Measurements from ENCODE around the gene BRPF3. TPM values are rescaled to one million over a fixed set of nuclear protein-coding genes. Genes with fewer than 3 reads are reported as not detected.

BRPF3 gene
- total and polyA plus RNA-seq, 11 donors: 8.2 to 29.1 (median 17.6) TPM

GRCh38 chr6:36235862-36236261 lies 39.3 kb downstream of the BRPF3 start:
- intact Hi-C loops (cut with DNase I): no loop called here
- no peak for ATAC-seq
- Histone ChIP-seq H3K27ac (no peak overlapping the region), H3K36me3 (peaks cover 0 to 31% (median 27%) of the 10 kb centered on the region in 9 donors), H3K4me3 (no peak overlapping the region), H3K4me1 (no peaks in the 10 kb centered on the region), H3K27me3 (no peaks in the 10 kb centered on the region), H3K9me3 (no peaks in the 10 kb centered on the region)
- TF ChIP-seq POLR2A (IDR thresholded peaks at IDR 0.05): no peak
- TF ChIP-seq, protein P1, sequence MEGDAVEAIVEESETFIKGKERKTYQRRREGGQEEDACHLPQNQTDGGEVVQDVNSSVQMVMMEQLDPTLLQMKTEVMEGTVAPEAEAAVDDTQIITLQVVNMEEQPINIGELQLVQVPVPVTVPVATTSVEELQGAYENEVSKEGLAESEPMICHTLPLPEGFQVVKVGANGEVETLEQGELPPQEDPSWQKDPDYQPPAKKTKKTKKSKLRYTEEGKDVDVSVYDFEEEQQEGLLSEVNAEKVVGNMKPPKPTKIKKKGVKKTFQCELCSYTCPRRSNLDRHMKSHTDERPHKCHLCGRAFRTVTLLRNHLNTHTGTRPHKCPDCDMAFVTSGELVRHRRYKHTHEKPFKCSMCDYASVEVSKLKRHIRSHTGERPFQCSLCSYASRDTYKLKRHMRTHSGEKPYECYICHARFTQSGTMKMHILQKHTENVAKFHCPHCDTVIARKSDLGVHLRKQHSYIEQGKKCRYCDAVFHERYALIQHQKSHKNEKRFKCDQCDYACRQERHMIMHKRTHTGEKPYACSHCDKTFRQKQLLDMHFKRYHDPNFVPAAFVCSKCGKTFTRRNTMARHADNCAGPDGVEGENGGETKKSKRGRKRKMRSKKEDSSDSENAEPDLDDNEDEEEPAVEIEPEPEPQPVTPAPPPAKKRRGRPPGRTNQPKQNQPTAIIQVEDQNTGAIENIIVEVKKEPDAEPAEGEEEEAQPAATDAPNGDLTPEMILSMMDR (IDR thresholded peaks at IDR 0.05): no peak
- 95 to 97% (median 97%) methylated on average over 17 of the region's 17 CpGs for WGBS, 4 donors
- no peak for DNase-seq

DNA sequence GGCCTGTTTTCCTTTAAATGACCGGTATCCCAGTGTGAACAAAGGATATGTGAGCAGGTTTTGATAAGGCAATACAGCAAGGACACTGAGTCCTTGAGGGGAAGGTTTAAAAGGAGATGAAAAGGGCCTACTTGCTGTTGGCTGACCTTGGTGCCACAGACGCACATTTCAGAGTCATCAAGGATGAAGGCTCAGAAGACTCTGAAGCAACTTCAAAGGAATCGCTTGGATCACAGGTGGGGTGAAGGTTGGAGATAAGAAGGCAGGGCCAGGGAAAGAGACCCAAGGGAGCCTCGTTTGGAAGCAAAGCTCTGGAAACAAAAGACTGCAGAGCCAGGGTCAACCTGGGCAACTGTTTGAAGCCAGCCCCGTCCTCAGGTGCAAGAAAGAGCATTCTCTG lies 43.2 kb downstream of the BRPF3 start:
- 58 to 80% (median 70%) methylated on average over 5 of the region's 5 CpGs for WGBS, 4 donors
- Histone ChIP-seq H3K4me1 (peaks cover 0 to 6% (median 0%) of the 10 kb centered on the region in 12 donors), H3K27ac (no peak overlapping the region), H3K27me3 (no peaks in the 10 kb centered on the region), H3K9me3 (no peaks in the 10 kb centered on the region), H3K36me3 (no peaks in the 10 kb centered on the region), H3K4me3 (no peak overlapping the region)
- TF ChIP-seq, protein P1 (IDR thresholded peaks at IDR 0.05): no peak
- no peak for TF ChIP-seq POLR2A (IDR thresholded peaks at IDR 0.05)
- ATAC-seq (no peak), DNase-seq (no peak)
- intact Hi-C loops (cut with DNase I): no loop called here

DNA sequence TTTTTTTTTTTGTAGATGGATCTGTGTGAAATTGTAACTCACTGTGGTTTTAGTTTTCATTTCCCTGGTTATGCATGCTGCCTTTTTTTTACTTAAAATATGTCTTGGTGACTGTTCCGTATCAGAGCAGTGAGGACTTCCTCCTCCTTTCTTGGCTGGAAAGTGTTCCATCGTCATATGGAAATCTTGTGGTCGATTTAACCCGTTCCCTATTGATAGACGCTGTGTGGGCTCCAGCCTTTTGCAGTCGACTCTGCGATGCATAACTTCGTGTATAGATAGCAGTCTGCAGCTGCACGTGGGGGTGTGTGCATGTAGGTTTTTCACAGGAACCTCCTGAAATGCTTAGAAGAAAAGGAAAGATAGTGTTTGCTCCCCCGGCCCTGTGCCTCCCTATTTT lies 45.2 kb downstream of the BRPF3 start:
- Histone ChIP-seq H3K27me3 (no peaks in the 10 kb centered on the region), H3K4me3 (no peak overlapping the region), H3K36me3 (no peaks in the 10 kb centered on the region), H3K27ac (no peak overlapping the region), H3K9me3 (no peaks in the 10 kb centered on the region), H3K4me1 (peaks cover 0 to 13% (median 0%) of the 10 kb centered on the region in 12 donors)
- intact Hi-C loops (cut with DNase I): no loop called here
- no peak for DNase-seq
- no peak for ATAC-seq
- no peak for TF ChIP-seq POLR2A (IDR thresholded peaks at IDR 0.05)
- TF ChIP-seq, protein P1 (IDR thresholded peaks at IDR 0.05): no peak
- 36 to 50% (median 44%) methylated on average over 10 of the region's 10 CpGs for WGBS, 4 donors

GRCh38 chr6:36242161-36242560 lies 45.6 kb downstream of the BRPF3 start:
- ATAC-seq (no peak), DNase-seq (no peak)
- Histone ChIP-seq H3K36me3 (no peaks in the 10 kb centered on the region), H3K27ac (no peak overlapping the region), H3K4me3 (no peak overlapping the region), H3K4me1 (peaks cover 0 to 13% (median 0%) of the 10 kb centered on the region in 12 donors), H3K9me3 (no peaks in the 10 kb centered on the region), H3K27me3 (no peaks in the 10 kb centered on the region)
- TF ChIP-seq, protein P1 (IDR thresholded peaks at IDR 0.05): no peak
- no peak for TF ChIP-seq POLR2A (IDR thresholded peaks at IDR 0.05)
- 65 to 74% (median 70%) methylated on average over 5 of the region's 5 CpGs for WGBS, 4 donors
- intact Hi-C loops (cut with DNase I): no loop called here
